Stimulated activated CD4-positive, alpha-beta T cell treated with anti-CD3 and anti-CD28 coated beads, Interleukin-15, amount 100 ng/mL, for 1 hour (primary cell): ENCODE measurements around the gene MS4A1.
"Not testable (repeated sequence)": the region's sequence is repeated elsewhere in the genome, so short reads cannot be mapped to it uniquely, and the experiment has no call there.

ENCODE experiments used
- DNase-seq, 2 donors: peaks; one replicate each; pipeline ENCODE4 v3.0.0-alpha.2; 2020; ENCODE audit warnings: low read depth in 1 of 2, low spot score in 1 of 2

The MS4A1 gene

DNA sequence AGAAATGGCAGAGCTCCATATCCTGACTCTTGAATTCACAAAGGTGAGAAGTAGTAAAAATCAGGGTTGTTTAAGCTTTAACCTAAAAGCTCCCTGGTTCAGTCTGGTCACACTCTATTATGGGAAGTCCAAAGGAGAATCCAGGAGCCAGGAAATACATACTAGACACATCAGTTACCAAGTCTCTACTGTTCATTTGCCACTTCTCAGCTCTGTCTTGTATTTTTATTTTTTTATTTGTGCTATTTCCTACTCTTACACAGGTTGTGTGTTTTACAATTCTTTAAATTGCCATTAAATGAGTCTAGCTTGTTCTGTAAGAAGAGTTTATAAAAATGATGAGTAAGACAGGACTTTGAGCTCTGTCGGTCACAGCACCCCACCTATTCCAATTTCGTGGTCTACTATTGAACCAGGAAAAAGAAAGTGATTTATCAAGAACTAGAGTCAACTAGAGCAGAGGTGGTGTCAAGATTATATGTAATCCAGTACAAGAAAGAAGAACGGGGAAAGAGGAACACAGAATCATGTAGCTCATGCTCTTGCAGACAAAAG is 46.7 kb downstream of the MS4A1 start:
- DNase-seq, result no peak

- no peak for DNase-seq
These were observed 48.7 kb downstream of the MS4A1 start for GRCh38 chr11:60504219-60504905.

- DNase-seq, result not testable (repeated sequence)
These were observed 54.0 kb downstream of the MS4A1 start for GRCh38 chr11:60509609-60510008.

- not testable (repeated sequence) for DNase-seq
These were observed 54.6 kb downstream of the MS4A1 start for GRCh38 chr11:60510209-60510608.

GRCh38 chr11:60511393-60511792 is 55.7 kb downstream of the MS4A1 start:
- DNase-seq, result no peak

- no peak for DNase-seq
These were observed 57.1 kb downstream of the MS4A1 start for GRCh38 chr11:60512651-60513225.

- DNase-seq, result no peak
These were observed 58.1 kb downstream of the MS4A1 start for GRCh38 chr11:60513496-60514460.

DNA sequence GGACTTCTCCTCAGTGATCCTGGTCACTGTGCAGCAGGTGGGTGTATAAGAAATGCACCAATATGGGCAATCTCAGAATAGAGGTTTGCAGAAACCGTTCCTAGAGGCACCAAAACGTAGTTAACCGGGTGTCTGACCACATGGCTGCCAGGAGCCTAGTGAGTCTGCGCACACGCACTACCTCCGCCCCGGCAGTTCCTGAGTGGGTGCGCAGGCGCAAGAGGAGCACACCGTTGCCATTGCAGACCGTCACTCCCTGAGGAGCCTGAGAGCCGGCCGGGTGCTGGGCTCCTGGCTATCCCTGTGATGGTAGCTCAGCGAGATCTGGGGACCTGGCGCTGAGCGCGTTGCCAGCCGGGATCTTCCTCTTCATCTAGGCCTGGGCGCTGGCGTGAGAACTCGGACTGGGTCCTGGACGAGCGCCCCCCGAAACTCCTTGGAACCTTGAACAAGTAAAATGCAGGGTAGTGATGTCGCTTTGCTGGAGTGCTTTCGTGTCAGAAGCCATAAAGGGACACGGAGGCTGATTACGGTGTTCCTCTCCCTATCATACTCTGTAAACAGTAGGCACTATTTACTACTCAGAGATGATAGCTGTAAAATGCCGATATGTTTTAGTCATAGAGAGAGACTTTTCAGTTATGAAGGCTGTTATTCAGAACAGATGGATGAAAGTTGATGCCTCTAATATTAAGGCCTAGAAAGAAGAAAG is 59.7 kb downstream of the MS4A1 start, which contains the start of gene MS4A13:
Gene MS4A13, plus strand, starts transcription at position 249 of the 712 bp plus-strand sequence. CDS start 2,692 bp downstream, outside the sequence.
- no peak for DNase-seq
